Lower lobe of right lung (tissue), 2 donors: ENCODE measurements around the gene ASIC3. TPM values are rescaled to one million over a fixed set of nuclear protein-coding genes. Genes with fewer than 3 reads are reported as not detected.

Source experiments
- ATAC-seq, 2 donors: fragments of 200-7000 bp; cut with Tn5 transposase; one replicate each; pipeline ENCODE4 v1.9.1; 2020 to 2022; ENCODE audit warnings: mild to moderate bottlenecking in 2 of 2, moderate library complexity in 2 of 2
- DNase-seq: peaks from one replicate; pipeline ENCODE4 v3.0.0-alpha.2; 2020
- H3K27ac ChIP-seq: fragments of 200-600 bp; one replicate; pipeline ENCODE4 v1.8.0; 2022
- H3K27me3 ChIP-seq: fragments of 200-600 bp; one replicate; pipeline ENCODE4 v1.8.0; 2022; ENCODE audit warnings: low read depth
- H3K36me3 ChIP-seq: fragments of 200-600 bp; one replicate; pipeline ENCODE4 v1.8.0; 2022; ENCODE audit warnings: mild to moderate bottlenecking
- H3K4me1 ChIP-seq: fragments of 200-600 bp; one replicate; pipeline ENCODE4 v1.8.0; 2022
- H3K4me3 ChIP-seq: fragments of 200-600 bp; one replicate; pipeline ENCODE4 v1.8.0; 2022; ENCODE audit warnings: mild to moderate bottlenecking
- H3K9me3 ChIP-seq: fragments of 200-600 bp; one replicate; pipeline ENCODE4 v1.8.0; 2022
- intact Hi-C: fragments of 100-400 bp; cut with DNase I; formaldehyde crosslinking; loops from one replicate; pipeline ENCODE4 v1.11.0; 2022
- total RNA-seq: library from RNA; stranded (reverse); fragmentation: NEBNext Ultra II Directional; extraction: Animal tissue kit (Norgen Biotek cat#: 25700); gene quantifications from one replicate; pipeline ENCODE4 v1.2.1, GENCODE V29; 2021
- TF ChIP-seq, protein P1 (sequence below): fragments of 200-600 bp; IDR thresholded peaks from one replicate; pipeline ENCODE4 v1.8.0; 2022; ENCODE audit warnings: antibody characterized with exemption, mild to moderate bottlenecking
- donor health status: DM: no; HTN: yes; CAD: no; lungs with severe emphysema.

The ASIC3 gene
- total RNA-seq, 1 donor from 2014 or later = 3.7 TPM

DNA sequence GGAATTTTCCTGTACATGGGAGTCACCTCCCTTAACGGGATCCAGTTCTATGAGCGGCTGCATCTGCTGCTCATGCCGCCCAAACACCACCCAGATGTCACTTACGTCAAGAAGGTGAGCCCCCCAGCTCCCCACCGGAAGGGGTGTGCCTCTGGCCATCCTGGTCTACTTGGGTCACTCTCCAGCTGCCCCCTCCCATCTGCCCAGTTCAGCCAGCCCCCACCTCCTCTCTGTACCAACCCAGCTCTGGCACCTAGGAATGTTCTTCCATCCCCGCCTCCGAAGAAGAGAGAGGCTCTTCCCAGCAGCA, 27.3 kb downstream of the ASIC3 start:
- Histone ChIP-seq H3K36me3 (peaks cover 73% of the 10 kb centered on the region), H3K27me3 (no peaks in the 10 kb centered on the region), H3K9me3 (no peaks in the 10 kb centered on the region), H3K4me1 (peaks cover 19% of the 10 kb centered on the region), H3K4me3 (no peak overlapping the region), H3K27ac (no peak overlapping the region)
- intact Hi-C loops = no loop called here
- DNase-seq = peak; percentile 30
- ATAC-seq = no peak
- TF ChIP-seq, protein P1, sequence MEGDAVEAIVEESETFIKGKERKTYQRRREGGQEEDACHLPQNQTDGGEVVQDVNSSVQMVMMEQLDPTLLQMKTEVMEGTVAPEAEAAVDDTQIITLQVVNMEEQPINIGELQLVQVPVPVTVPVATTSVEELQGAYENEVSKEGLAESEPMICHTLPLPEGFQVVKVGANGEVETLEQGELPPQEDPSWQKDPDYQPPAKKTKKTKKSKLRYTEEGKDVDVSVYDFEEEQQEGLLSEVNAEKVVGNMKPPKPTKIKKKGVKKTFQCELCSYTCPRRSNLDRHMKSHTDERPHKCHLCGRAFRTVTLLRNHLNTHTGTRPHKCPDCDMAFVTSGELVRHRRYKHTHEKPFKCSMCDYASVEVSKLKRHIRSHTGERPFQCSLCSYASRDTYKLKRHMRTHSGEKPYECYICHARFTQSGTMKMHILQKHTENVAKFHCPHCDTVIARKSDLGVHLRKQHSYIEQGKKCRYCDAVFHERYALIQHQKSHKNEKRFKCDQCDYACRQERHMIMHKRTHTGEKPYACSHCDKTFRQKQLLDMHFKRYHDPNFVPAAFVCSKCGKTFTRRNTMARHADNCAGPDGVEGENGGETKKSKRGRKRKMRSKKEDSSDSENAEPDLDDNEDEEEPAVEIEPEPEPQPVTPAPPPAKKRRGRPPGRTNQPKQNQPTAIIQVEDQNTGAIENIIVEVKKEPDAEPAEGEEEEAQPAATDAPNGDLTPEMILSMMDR = no peak

DNA sequence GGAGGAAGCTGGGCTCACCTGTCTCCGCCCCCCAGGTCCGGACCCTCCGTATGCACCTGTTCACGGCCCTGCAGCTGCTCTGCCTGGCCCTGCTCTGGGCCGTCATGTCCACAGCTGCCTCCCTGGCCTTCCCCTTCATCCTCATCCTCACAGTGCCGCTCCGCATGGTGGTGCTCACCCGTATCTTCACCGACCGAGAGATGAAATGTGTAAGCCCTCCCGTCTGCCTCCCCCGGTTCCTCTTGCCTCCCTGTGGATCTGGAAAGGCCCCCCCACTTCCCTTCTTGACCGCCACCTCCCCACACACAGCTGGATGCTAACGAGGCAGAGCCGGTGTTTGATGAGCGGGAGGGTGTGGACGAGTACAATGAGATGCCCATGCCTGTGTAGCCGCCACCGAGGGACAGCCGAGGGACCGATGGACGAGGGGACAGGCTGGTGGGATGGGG, 27.7 kb downstream of the ASIC3 start:
- H3K9me3 ChIP-seq = no peaks in the 10 kb centered on the region
- no peak overlapping the region for H3K27ac ChIP-seq
- DNase-seq (peak; percentile 43), ATAC-seq (no peak)
- H3K27me3 ChIP-seq = no peaks in the 10 kb centered on the region
- no peak overlapping the region for H3K4me3 ChIP-seq
- TF ChIP-seq, protein P1 = no peak
- peaks cover 20% of the 10 kb centered on the region for H3K4me1 ChIP-seq
- H3K36me3 ChIP-seq = peaks cover 69% of the 10 kb centered on the region
- intact Hi-C loops = no loop called here

DNA sequence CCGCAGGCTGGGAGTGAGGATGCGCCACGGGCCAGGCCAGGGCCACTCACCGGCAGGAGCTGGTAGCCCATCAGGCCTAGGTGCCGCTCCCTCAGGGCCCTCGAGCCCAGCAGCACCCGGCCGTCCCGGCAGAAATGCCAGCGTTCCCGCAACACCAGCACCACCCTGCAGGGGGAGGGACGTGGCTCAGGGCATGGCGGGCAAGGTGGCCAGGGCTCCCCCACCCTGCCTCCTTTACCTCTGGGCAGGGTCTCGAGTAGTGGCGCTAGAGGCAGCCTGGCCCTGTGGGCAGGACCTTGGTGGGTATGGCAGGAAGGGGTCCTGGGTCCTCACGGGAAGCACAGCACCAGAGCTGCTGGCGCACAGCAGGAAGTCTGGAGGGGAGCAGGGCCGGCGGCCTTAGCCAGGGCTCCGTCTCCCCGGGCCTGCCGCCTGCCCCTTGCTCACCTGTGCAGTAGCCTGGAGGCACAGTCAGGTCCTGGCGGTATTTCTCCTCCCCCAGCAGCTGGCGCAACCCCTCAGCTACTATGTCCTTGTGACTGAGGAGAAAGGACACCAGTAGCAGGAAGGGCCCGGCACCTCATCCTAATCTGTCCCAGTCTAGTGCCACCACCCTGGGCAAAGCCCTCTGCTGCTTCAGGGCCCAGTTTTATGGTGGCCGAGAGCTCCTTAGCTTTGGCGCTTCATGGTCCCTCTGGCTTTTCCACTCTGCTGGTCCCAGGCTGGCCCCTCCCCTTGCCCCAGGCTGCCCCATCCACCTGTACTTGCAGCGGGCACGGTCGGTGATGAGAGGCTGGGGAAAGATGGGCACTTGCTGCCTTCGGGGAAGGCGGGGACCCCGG, 28.8 kb downstream of the ASIC3 start:
- Histone ChIP-seq H3K27me3 (no peaks in the 10 kb centered on the region), H3K4me3 (no peak overlapping the region), H3K27ac (no peak overlapping the region), H3K36me3 (peaks cover 58% of the 10 kb centered on the region), H3K9me3 (no peaks in the 10 kb centered on the region), H3K4me1 (peaks cover 31% of the 10 kb centered on the region)
- TF ChIP-seq, protein P1 = no peak
- DNase-seq (no peak), ATAC-seq (no peak)
- intact Hi-C loops = no loop called here

DNA sequence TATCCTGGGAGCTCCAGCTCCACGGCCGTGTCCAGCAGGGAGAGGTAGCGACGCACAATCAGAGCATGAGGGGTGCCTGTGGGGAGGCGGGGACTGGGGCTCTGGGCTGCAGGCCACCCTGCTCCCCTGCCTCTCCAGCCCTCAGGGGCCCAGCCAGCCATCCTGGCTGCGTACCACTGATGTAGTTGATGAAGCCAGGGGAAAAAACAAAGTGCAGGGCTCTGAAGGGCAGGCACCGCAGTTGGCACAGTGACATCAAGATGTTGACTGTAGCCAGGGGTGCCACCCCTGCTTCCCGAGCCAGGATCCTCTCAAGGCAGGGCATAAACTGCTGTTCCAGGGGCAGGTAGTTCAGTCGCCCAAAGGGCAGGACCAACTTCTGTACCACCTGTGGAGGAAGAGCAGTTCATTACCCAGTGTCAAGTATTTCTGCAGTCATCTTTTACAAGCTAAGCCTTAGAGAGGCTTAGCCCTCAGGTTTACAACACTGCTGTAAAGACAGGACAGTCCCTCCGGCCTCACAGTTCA, 29.4 kb downstream of the ASIC3 start:
- Histone ChIP-seq H3K36me3 (peaks cover 51% of the 10 kb centered on the region), H3K4me1 (peaks cover 38% of the 10 kb centered on the region), H3K27ac (no peak overlapping the region), H3K9me3 (no peaks in the 10 kb centered on the region), H3K27me3 (no peaks in the 10 kb centered on the region), H3K4me3 (no peak overlapping the region)
- intact Hi-C loops = no loop called here
- TF ChIP-seq, protein P1 = no peak
- ATAC-seq (no peak), DNase-seq (no peak)

DNA sequence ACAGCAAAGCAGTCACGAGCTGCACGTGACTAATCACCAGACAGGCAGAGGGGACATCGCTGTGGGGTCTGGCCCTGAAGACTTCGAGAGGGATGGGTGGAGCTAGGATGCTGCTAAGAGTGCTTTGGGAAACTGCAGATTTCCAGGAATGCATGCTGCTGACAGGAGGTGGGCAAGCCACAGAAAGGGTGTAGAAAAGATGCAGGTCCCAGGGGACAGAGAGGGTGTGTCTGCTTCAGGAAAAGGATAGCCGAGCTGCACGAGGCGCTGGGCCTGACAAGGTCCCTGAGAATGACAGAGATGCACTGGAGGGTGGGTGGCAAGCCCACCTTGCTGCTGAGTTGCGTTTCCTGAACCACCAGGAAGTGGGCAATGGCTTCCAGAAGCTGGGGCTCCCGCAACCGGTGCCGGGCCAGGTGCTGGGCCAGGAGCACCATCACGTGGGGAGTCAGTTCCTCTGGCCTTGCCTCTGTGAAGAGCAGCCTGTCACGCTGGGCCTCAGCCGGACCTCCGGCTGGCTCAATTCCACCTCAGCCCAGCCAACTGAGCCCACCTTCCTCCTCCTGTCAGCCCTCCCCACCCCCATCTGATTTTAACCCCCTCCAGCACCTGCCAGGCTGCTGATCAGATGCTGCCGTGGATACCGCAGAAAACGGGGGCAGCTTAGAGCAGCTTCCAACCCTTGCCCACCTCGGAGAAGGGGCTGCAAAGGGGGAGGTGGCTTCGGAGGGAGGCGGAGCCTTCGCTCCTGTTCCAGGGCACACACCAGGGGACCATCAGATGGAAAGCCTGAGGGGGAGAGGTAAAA, 30.1 kb downstream of the ASIC3 start:
- Histone ChIP-seq H3K27me3 (no peaks in the 10 kb centered on the region), H3K4me1 (peaks cover 38% of the 10 kb centered on the region), H3K4me3 (no peak overlapping the region), H3K36me3 (peaks cover 44% of the 10 kb centered on the region), H3K9me3 (no peaks in the 10 kb centered on the region), H3K27ac (peak overlapping the region; percentile 18)
- DNase-seq (no peak), ATAC-seq (no peak)
- TF ChIP-seq, protein P1 = no peak
- intact Hi-C loops = no loop called here
